T-helper 2 cell treated with Interferon-gamma antibody and Interleukin-4, amounts not matched to agents 5 μg/mL and 100 μg/mL, for 36 hours (primary cell): Measurements from ENCODE around the gene RNF182.
"Not testable (repeated sequence)": the region's sequence is repeated elsewhere in the genome, so short reads cannot be mapped to it uniquely, and the experiment has no call there.

ENCODE experiments used
- DNase-seq: peaks from one replicate; pipeline ENCODE4 v3.0.0; 2021; ENCODE audit warnings: low spot score
- H3K27ac Mint-ChIP-seq: one replicate; pipeline ENCODE4 v1.8.0; 2021; ENCODE audit warnings: mild to moderate bottlenecking, mixed read lengths
- H3K27me3 Mint-ChIP-seq: one replicate; pipeline ENCODE4 v1.8.0; 2021; ENCODE audit warnings: low read depth, mixed read lengths
- H3K36me3 Mint-ChIP-seq: one replicate; pipeline ENCODE4 v1.8.0; 2021; ENCODE audit warnings: low read depth, mixed read lengths
- H3K4me1 Mint-ChIP-seq: one replicate; pipeline ENCODE4 v1.8.0; 2021; ENCODE audit warnings: low read depth, mixed read lengths
- H3K4me3 Mint-ChIP-seq: one replicate; pipeline ENCODE4 v1.8.0; 2022; ENCODE audit warnings: mild to moderate bottlenecking, moderate library complexity, mixed read lengths
- H3K9me3 Mint-ChIP-seq: one replicate; pipeline ENCODE4 v1.8.0; 2021; ENCODE audit warnings: mixed read lengths

The RNF182 gene

GRCh38 chr6:13924949-13925881, at the start of gene RNF182:
Gene RNF182, plus strand, starts transcription at chr6:13924952. Its CDS starts 52,168 bp downstream, at chr6:13977120.
- no peak for DNase-seq

GRCh38 chr6:13877051-13877450, 47.7 kb upstream of the RNF182 start:
- H3K36me3 Mint-ChIP-seq, result no peaks in the 10 kb centered on the region
- no peak for DNase-seq
- H3K4me3 Mint-ChIP-seq, result no peak overlapping the region
- peaks cover 4% of the 10 kb centered on the region for H3K4me1 Mint-ChIP-seq
- peaks cover 6% of the 10 kb centered on the region for H3K27me3 Mint-ChIP-seq
- H3K9me3 Mint-ChIP-seq, result no peaks in the 10 kb centered on the region
- no peak overlapping the region for H3K27ac Mint-ChIP-seq

More at GRCh38 chr6:13924949-13925881, at the start of gene RNF182:
- H3K27me3 Mint-ChIP-seq, result peaks cover 74% of the 10 kb centered on the region
- no peaks in the 10 kb centered on the region for H3K9me3 Mint-ChIP-seq
- no peaks in the 10 kb centered on the region for H3K36me3 Mint-ChIP-seq
- peak within 1 kb of the TSS; percentile 89 for H3K4me3 Mint-ChIP-seq
- no peak within 1 kb of the TSS for H3K27ac Mint-ChIP-seq
- peaks cover 14% of the 10 kb centered on the region for H3K4me1 Mint-ChIP-seq

- not testable (repeated sequence) for DNase-seq, H3K36me3 Mint-ChIP-seq, H3K27ac Mint-ChIP-seq, H3K27me3 Mint-ChIP-seq, H3K4me1 Mint-ChIP-seq, H3K9me3 Mint-ChIP-seq, H3K4me3 Mint-ChIP-seq
These were observed 44.6 kb upstream of the RNF182 start for GRCh38 chr6:13880061-13880663.

GRCh38 chr6:13881621-13882165, 43.1 kb upstream of the RNF182 start:
- H3K27ac Mint-ChIP-seq, result no peak overlapping the region
- H3K4me1 Mint-ChIP-seq, result no peaks in the 10 kb centered on the region
- H3K4me3 Mint-ChIP-seq, result no peak overlapping the region
- H3K36me3 Mint-ChIP-seq, result no peaks in the 10 kb centered on the region
- no peak for DNase-seq
- peaks cover 3% of the 10 kb centered on the region for H3K9me3 Mint-ChIP-seq
- peaks cover 8% of the 10 kb centered on the region for H3K27me3 Mint-ChIP-seq

- peaks cover 3% of the 10 kb centered on the region for H3K9me3 Mint-ChIP-seq
- no peaks in the 10 kb centered on the region for H3K4me1 Mint-ChIP-seq
- DNase-seq, result no peak
- no peaks in the 10 kb centered on the region for H3K36me3 Mint-ChIP-seq
- H3K27me3 Mint-ChIP-seq, result peaks cover 8% of the 10 kb centered on the region
- no peak overlapping the region for H3K27ac Mint-ChIP-seq
- H3K4me3 Mint-ChIP-seq, result no peak overlapping the region
These were observed 40.8 kb upstream of the RNF182 start for GRCh38 chr6:13883966-13884365.

GRCh38 chr6:13884397-13884796, 40.4 kb upstream of the RNF182 start:
- H3K9me3 Mint-ChIP-seq, result peaks cover 3% of the 10 kb centered on the region
- H3K36me3 Mint-ChIP-seq, result no peaks in the 10 kb centered on the region
- H3K4me3 Mint-ChIP-seq, result no peak overlapping the region
- no peak overlapping the region for H3K27ac Mint-ChIP-seq
- no peak for DNase-seq
- peaks cover 8% of the 10 kb centered on the region for H3K27me3 Mint-ChIP-seq
- H3K4me1 Mint-ChIP-seq, result no peaks in the 10 kb centered on the region

- H3K36me3 Mint-ChIP-seq, result no peaks in the 10 kb centered on the region
- H3K4me1 Mint-ChIP-seq, result no peaks in the 10 kb centered on the region
- DNase-seq, result no peak
- no peak overlapping the region for H3K4me3 Mint-ChIP-seq
- H3K27me3 Mint-ChIP-seq, result peaks cover 8% of the 10 kb centered on the region
- H3K27ac Mint-ChIP-seq, result no peak overlapping the region
- H3K9me3 Mint-ChIP-seq, result peaks cover 3% of the 10 kb centered on the region
These were observed 39.2 kb upstream of the RNF182 start for GRCh38 chr6:13885601-13886000.

GRCh38 chr6:13886949-13887348, 37.8 kb upstream of the RNF182 start:
- no peak for DNase-seq

GRCh38 chr6:13892017-13892645, 32.6 kb upstream of the RNF182 start:
- Mint-ChIP-seq H3K27me3 (peaks cover 20% of the 10 kb centered on the region), H3K9me3 (no peaks in the 10 kb centered on the region), H3K4me3 (no peak overlapping the region), H3K27ac (no peak overlapping the region), H3K36me3 (no peaks in the 10 kb centered on the region), H3K4me1 (no peaks in the 10 kb centered on the region)
- no peak for DNase-seq

More at GRCh38 chr6:13886949-13887348, 37.8 kb upstream of the RNF182 start:
- peaks cover 3% of the 10 kb centered on the region for H3K9me3 Mint-ChIP-seq
- H3K27ac Mint-ChIP-seq, result no peak overlapping the region
- no peaks in the 10 kb centered on the region for H3K36me3 Mint-ChIP-seq
- no peak overlapping the region for H3K4me3 Mint-ChIP-seq
- H3K27me3 Mint-ChIP-seq, result peaks cover 5% of the 10 kb centered on the region
- H3K4me1 Mint-ChIP-seq, result no peaks in the 10 kb centered on the region

GRCh38 chr6:13902922-13903321, 21.8 kb upstream of the RNF182 start:
- Mint-ChIP-seq H3K27me3 (peaks cover 39% of the 10 kb centered on the region), H3K4me3 (no peak overlapping the region), H3K36me3 (no peaks in the 10 kb centered on the region), H3K27ac (no peak overlapping the region), H3K9me3 (no peaks in the 10 kb centered on the region), H3K4me1 (no peaks in the 10 kb centered on the region)
- no peak for DNase-seq

- H3K27me3 Mint-ChIP-seq, result peaks cover 42% of the 10 kb centered on the region
- no peak overlapping the region for H3K27ac Mint-ChIP-seq
- no peaks in the 10 kb centered on the region for H3K36me3 Mint-ChIP-seq
- no peaks in the 10 kb centered on the region for H3K9me3 Mint-ChIP-seq
- H3K4me3 Mint-ChIP-seq, result no peak overlapping the region
- no peak for DNase-seq
- H3K4me1 Mint-ChIP-seq, result peaks cover 2% of the 10 kb centered on the region
These were observed 21.4 kb upstream of the RNF182 start for GRCh38 chr6:13903364-13903763.

- peaks cover 59% of the 10 kb centered on the region for H3K27me3 Mint-ChIP-seq
- no peak for DNase-seq
- no peak overlapping the region for H3K4me3 Mint-ChIP-seq
- peaks cover 8% of the 10 kb centered on the region for H3K4me1 Mint-ChIP-seq
- no peak overlapping the region for H3K27ac Mint-ChIP-seq
- H3K9me3 Mint-ChIP-seq, result no peaks in the 10 kb centered on the region
- no peaks in the 10 kb centered on the region for H3K36me3 Mint-ChIP-seq
These were observed 17.8 kb upstream of the RNF182 start for GRCh38 chr6:13907001-13907350.

GRCh38 chr6:13907614-13908215, 17.0 kb upstream of the RNF182 start:
- no peak overlapping the region for H3K27ac Mint-ChIP-seq
- peaks cover 58% of the 10 kb centered on the region for H3K27me3 Mint-ChIP-seq

More at GRCh38 chr6:13907614-13908215, 17.0 kb upstream of the RNF182 start:
- DNase-seq, result no peak
- H3K4me1 Mint-ChIP-seq, result peaks cover 8% of the 10 kb centered on the region
- no peaks in the 10 kb centered on the region for H3K9me3 Mint-ChIP-seq
- no peak overlapping the region for H3K4me3 Mint-ChIP-seq
- no peaks in the 10 kb centered on the region for H3K36me3 Mint-ChIP-seq
